GM18873 (cell line): ENCODE data around the gene CHCHD6.

Experiments used
- ATAC-seq: cut with Tn5 transposase; IDR thresholded peaks from one replicate; pipeline ENCODE4 v1.9.1; 2021; ENCODE audit warnings: mild to moderate bottlenecking, moderate library complexity, moderate number of reproducible peaks; ENCODE audit not compliant: unreplicated experiment, low FRiP score

Gene CHCHD6

GRCh38 chr3:126668450-126669401 lies 35.3 kb upstream of the CHCHD6 start:
- ATAC-seq = no peak

- ATAC-seq = no peak
Measured at GRCh38 chr3:126671521-126671920, 32.5 kb upstream of the CHCHD6 start.

- no peak for ATAC-seq
Measured at GRCh38 chr3:126672340-126672739, 31.7 kb upstream of the CHCHD6 start.

GRCh38 chr3:126672741-126673140 lies 31.3 kb upstream of the CHCHD6 start:
- no peak for ATAC-seq

GRCh38 chr3:126676919-126677705 lies 26.9 kb upstream of the CHCHD6 start:
- no peak for ATAC-seq

- ATAC-seq = no peak
Measured at GRCh38 chr3:126677862-126678503, 26.1 kb upstream of the CHCHD6 start.

GRCh38 chr3:126678693-126679317 lies 25.2 kb upstream of the CHCHD6 start:
- no peak for ATAC-seq

GRCh38 chr3:126679318-126679751 lies 24.7 kb upstream of the CHCHD6 start:
- no peak for ATAC-seq

- no peak for ATAC-seq
Measured at GRCh38 chr3:126679831-126680666, 24.0 kb upstream of the CHCHD6 start.

- no peak for ATAC-seq
Measured at GRCh38 chr3:126680667-126681055, 23.4 kb upstream of the CHCHD6 start.

GRCh38 chr3:126682009-126682408 lies 22.0 kb upstream of the CHCHD6 start:
- ATAC-seq = no peak

GRCh38 chr3:126683069-126683468 lies 21.0 kb upstream of the CHCHD6 start:
- ATAC-seq = no peak

GRCh38 chr3:126684218-126684751 lies 19.8 kb upstream of the CHCHD6 start:
- no peak for ATAC-seq

GRCh38 chr3:126685021-126685420 lies 19.0 kb upstream of the CHCHD6 start:
- no peak for ATAC-seq

- no peak for ATAC-seq
Measured at GRCh38 chr3:126685493-126685892, 18.5 kb upstream of the CHCHD6 start.

- no peak for ATAC-seq
Measured at GRCh38 chr3:126691765-126692164, 12.3 kb upstream of the CHCHD6 start.

GRCh38 chr3:126692858-126693257 lies 11.2 kb upstream of the CHCHD6 start:
- ATAC-seq = no peak

- no peak for ATAC-seq
Measured at GRCh38 chr3:126693921-126694320, 10.1 kb upstream of the CHCHD6 start.

- no peak for ATAC-seq
Measured at GRCh38 chr3:126696701-126697267, 7.3 kb upstream of the CHCHD6 start.
